Measurements from ENCODE around the gene BIN1.

The BIN1 gene

GRCh38 chr2:127090281-127091120 lies 16.5 kb downstream of the BIN1 start:
- no peak for DNase-seq (ENCODE audit: low read depth)

GRCh38 chr2:127089478-127090235 lies 17.3 kb downstream of the BIN1 start:
- no peak for DNase-seq (ENCODE audit: low read depth)

GRCh38 chr2:127088706-127089105 lies 18.2 kb downstream of the BIN1 start:
- no peak for DNase-seq (ENCODE audit: low read depth)

GRCh38 chr2:127087791-127088495 lies 19.0 kb downstream of the BIN1 start:
- no peak for DNase-seq (ENCODE audit: low read depth)

GRCh38 chr2:127086990-127087790 lies 19.8 kb downstream of the BIN1 start:
- no peak for DNase-seq (ENCODE audit: low read depth)

GRCh38 chr2:127085317-127085681 lies 21.7 kb downstream of the BIN1 start:
- no peak for DNase-seq (ENCODE audit: low read depth)

- DNase-seq (ENCODE audit: low read depth), result no peak
These were observed 22.2 kb downstream of the BIN1 start for GRCh38 chr2:127084611-127085316.

GRCh38 chr2:127083819-127084503 lies 23.0 kb downstream of the BIN1 start:
- no peak for DNase-seq (ENCODE audit: low read depth)

- no peak for DNase-seq (ENCODE audit: low read depth)
These were observed 24.0 kb downstream of the BIN1 start for GRCh38 chr2:127082974-127083373.

- DNase-seq (ENCODE audit: low read depth), result peak; percentile 21
These were observed 24.9 kb downstream of the BIN1 start for GRCh38 chr2:127081826-127082633.

- peak; percentile 20 for DNase-seq (ENCODE audit: low read depth)
These were observed 25.8 kb downstream of the BIN1 start for GRCh38 chr2:127080938-127081755.

GRCh38 chr2:127080226-127080937 lies 26.6 kb downstream of the BIN1 start:
- DNase-seq (ENCODE audit: low read depth), result peak; percentile 6

GRCh38 chr2:127079358-127079920 lies 27.5 kb downstream of the BIN1 start:
- DNase-seq (ENCODE audit: low read depth), result no peak

- no peak for DNase-seq (ENCODE audit: low read depth)
These were observed 28.2 kb downstream of the BIN1 start for GRCh38 chr2:127078666-127079270.

GRCh38 chr2:127078028-127078427 lies 28.9 kb downstream of the BIN1 start:
- no peak for DNase-seq (ENCODE audit: low read depth)

GRCh38 chr2:127076924-127077323 lies 30.0 kb downstream of the BIN1 start:
- no peak for DNase-seq (ENCODE audit: low read depth)

- DNase-seq (ENCODE audit: low read depth), result no peak
These were observed 30.7 kb downstream of the BIN1 start for GRCh38 chr2:127076290-127076689.
